Measurements from ENCODE around the gene DDX27. TPM values are rescaled to one million over a fixed set of nuclear protein-coding genes. Genes with fewer than 3 reads are reported as not detected.

The DDX27 gene
- total and polyA plus RNA-seq, 2 of the 13 experiments (the other 11 are each of a cell fraction or from before 2014, with no cell fraction given), result 42.6 to 72.8 TPM

- TF ChIP-seq MLXIP (CRISPR knock-in tag; IDR thresholded peaks at IDR 0.05; ENCODE audit: borderline replicate concordance) (peak; percentile 93), ZNF569 (CRISPR knock-in tag; IDR thresholded peaks at IDR 0.05; ENCODE audit: borderline replicate concordance) (no peak; the same call in 1 of the 2 replicates), CBX1 (IDR thresholded peaks at IDR 0.05; ENCODE audit: low read depth) (peak; percentile 98), EHMT2 (IDR thresholded peaks at IDR 0.05; ENCODE audit: borderline replicate concordance, low read depth, low read length) (no peak), ZNF10 (CRISPR knock-in tag; IDR thresholded peaks at IDR 0.05; ENCODE audit: borderline replicate concordance, low read depth) (no peak), SNAI1 (CRISPR knock-in tag; IDR thresholded peaks at IDR 0.05; ENCODE audit: borderline replicate concordance) (peak; percentile 99), ZNF253 (CRISPR knock-in tag; IDR thresholded peaks at IDR 0.05; ENCODE audit: borderline replicate concordance) (no peak), BATF2 (CRISPR knock-in tag; IDR thresholded peaks at IDR 0.05) (peak; percentile 88; the same call in 1 of the 2 replicates), POGZ (CRISPR knock-in tag; IDR thresholded peaks at IDR 0.05) (peak; percentile 84), GTF3A (CRISPR knock-in tag; conservative IDR thresholded peaks at IDR 0.05) (peak; percentile 97; the same call in 1 of the 2 replicates), ZSCAN29 (CRISPR knock-in tag; conservative IDR thresholded peaks at IDR 0.05) (peak; percentile 85), MAFK (conservative IDR thresholded peaks at IDR 0.05 in 1 of 2, IDR thresholded peaks at IDR 0.05 in 1 of 2; ENCODE audit: low read length in 2 of 2) (no peak), ZNF816 (CRISPR knock-in tag; IDR thresholded peaks at IDR 0.05; ENCODE audit: borderline replicate concordance) (peak; percentile 98), HNRNPL (IDR thresholded peaks at IDR 0.05; ENCODE audit: low read depth, low read length) (peak; percentile 87), PRDM10 (CRISPR knock-in tag; IDR thresholded peaks at IDR 0.05; ENCODE audit: low read depth) (peak; percentile 79), ZNF510 (CRISPR knock-in tag; IDR thresholded peaks at IDR 0.05; ENCODE audit: low read depth) (peak; percentile 99), ZKSCAN1 (IDR thresholded peaks at IDR 0.05; ENCODE audit: low read length) (peak; percentile 72; the same call in 1 of the 2 replicates), TMF1 (CRISPR knock-in tag; IDR thresholded peaks at IDR 0.05; ENCODE audit: low read depth) (peak; percentile 89), MAZ (IDR thresholded peaks at IDR 0.05; ENCODE audit: borderline replicate concordance, low read depth, low read length) (peak; percentile 97; the same call in 1 of the 2 replicates), MAZ (CRISPR knock-in tag; IDR thresholded peaks at IDR 0.05; ENCODE audit: low read depth) (peak; percentile 100), CCDC6 (CRISPR knock-in tag; IDR thresholded peaks at IDR 0.05) (peak; percentile 96)
Measured at GRCh38 chr20:49278036-49278817, 59.0 kb downstream of the DDX27 start, which contains the start of gene ZNFX1 (continued).
